Progenitor cell of endocrine pancreas (in vitro differentiated cells): ENCODE measurements around the gene ELN. TPM values are rescaled to one million over a fixed set of nuclear protein-coding genes. Genes with fewer than 3 reads are reported as not detected.

Experiments
- DNase-seq: peaks from one replicate; pipeline ENCODE4 v3.0.0; 2021; ENCODE audit warnings: low spot score; ENCODE audit not compliant: unreplicated experiment
- H3K27ac Mint-ChIP-seq: 2 replicates; pipeline ENCODE4 v1.8.0; 2021; ENCODE audit warnings: mild to moderate bottlenecking, moderate library complexity, mixed read lengths
- H3K27me3 Mint-ChIP-seq: 2 replicates; pipeline ENCODE4 v1.8.0; 2021; ENCODE audit warnings: mixed read lengths
- H3K36me3 Mint-ChIP-seq: 2 replicates; pipeline ENCODE4 v1.8.0; 2022; ENCODE audit warnings: mixed read lengths; ENCODE audit not compliant: insufficient read depth
- H3K4me1 Mint-ChIP-seq: 2 replicates; pipeline ENCODE4 v1.8.0; 2021; ENCODE audit warnings: low read depth, mixed read lengths
- H3K4me3 Mint-ChIP-seq: 2 replicates; pipeline ENCODE4 v1.8.0; 2021; ENCODE audit warnings: low read depth, mild to moderate bottlenecking, moderate library complexity, mixed read lengths
- H3K9me3 Mint-ChIP-seq: 2 replicates; pipeline ENCODE4 v1.8.0; 2021; ENCODE audit warnings: low read depth, mixed read lengths
- total RNA-seq: library from RNA; stranded (reverse); gene quantifications from 2 replicates; pipeline ENCODE4 v1.2.1, GENCODE V29; 2021
- TF ChIP-seq, protein P1 (sequence below): fragments of 200-600 bp; sonication (generic); IDR thresholded peaks from one replicate; pipeline ENCODE4 v1.5.0; 2021; ENCODE audit warnings: antibody characterized with exemption, mild to moderate bottlenecking; ENCODE audit not compliant: unreplicated experiment

ELN gene
- total RNA-seq, 1 donor from 2014 or later = 0.26 TPM

DNA sequence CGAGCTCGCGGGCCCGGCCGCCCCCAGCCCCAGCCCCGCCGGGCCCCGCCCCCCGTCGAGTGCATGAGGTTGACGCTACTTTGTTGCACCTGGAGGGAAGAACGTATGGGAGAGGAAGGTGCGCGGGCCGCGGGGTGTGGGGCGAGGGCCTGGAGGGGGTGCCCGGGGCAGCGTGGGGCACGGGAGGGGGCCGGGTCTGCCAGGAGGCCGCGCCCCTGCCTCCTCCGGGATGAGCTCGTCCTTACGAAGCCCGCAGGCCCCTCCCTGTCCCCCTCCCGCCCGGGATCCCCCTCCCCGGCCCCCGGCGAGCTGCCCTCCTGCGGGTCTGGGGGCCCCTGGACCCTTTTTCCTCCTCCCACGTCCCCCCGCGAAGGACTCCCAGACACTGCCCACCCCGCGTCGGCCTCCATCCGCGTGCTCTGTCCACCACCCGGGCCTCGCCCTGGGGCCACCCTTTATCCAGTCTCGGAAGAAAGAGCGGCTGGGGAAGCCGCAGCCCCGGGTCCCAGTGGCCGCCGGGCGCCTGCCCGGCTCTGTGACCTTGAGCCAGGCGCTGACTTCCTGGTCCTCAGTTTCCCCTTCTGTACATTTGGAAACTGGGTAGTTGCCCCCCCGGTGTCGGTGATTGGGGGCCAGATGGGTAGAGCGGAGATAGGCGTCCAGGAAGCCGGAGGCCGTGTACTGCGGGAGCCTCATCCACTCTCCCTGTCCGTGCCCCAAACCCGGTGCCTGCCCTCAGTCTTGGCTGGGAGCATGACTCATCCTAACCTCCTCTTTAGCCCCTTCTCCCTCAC lies 56.2 kb downstream of the ELN start:
- no peaks in the 10 kb centered on the region for H3K9me3 Mint-ChIP-seq
- peak overlapping the region; percentile 84 for H3K27ac Mint-ChIP-seq
- DNase-seq = no peak
- peaks cover 6% of the 10 kb centered on the region for H3K4me1 Mint-ChIP-seq
- H3K4me3 Mint-ChIP-seq = peak overlapping the region; percentile 82
- H3K36me3 Mint-ChIP-seq = peaks cover 16% of the 10 kb centered on the region
- TF ChIP-seq, protein P1, sequence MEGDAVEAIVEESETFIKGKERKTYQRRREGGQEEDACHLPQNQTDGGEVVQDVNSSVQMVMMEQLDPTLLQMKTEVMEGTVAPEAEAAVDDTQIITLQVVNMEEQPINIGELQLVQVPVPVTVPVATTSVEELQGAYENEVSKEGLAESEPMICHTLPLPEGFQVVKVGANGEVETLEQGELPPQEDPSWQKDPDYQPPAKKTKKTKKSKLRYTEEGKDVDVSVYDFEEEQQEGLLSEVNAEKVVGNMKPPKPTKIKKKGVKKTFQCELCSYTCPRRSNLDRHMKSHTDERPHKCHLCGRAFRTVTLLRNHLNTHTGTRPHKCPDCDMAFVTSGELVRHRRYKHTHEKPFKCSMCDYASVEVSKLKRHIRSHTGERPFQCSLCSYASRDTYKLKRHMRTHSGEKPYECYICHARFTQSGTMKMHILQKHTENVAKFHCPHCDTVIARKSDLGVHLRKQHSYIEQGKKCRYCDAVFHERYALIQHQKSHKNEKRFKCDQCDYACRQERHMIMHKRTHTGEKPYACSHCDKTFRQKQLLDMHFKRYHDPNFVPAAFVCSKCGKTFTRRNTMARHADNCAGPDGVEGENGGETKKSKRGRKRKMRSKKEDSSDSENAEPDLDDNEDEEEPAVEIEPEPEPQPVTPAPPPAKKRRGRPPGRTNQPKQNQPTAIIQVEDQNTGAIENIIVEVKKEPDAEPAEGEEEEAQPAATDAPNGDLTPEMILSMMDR = no peak
- H3K27me3 Mint-ChIP-seq = no peaks in the 10 kb centered on the region

DNA sequence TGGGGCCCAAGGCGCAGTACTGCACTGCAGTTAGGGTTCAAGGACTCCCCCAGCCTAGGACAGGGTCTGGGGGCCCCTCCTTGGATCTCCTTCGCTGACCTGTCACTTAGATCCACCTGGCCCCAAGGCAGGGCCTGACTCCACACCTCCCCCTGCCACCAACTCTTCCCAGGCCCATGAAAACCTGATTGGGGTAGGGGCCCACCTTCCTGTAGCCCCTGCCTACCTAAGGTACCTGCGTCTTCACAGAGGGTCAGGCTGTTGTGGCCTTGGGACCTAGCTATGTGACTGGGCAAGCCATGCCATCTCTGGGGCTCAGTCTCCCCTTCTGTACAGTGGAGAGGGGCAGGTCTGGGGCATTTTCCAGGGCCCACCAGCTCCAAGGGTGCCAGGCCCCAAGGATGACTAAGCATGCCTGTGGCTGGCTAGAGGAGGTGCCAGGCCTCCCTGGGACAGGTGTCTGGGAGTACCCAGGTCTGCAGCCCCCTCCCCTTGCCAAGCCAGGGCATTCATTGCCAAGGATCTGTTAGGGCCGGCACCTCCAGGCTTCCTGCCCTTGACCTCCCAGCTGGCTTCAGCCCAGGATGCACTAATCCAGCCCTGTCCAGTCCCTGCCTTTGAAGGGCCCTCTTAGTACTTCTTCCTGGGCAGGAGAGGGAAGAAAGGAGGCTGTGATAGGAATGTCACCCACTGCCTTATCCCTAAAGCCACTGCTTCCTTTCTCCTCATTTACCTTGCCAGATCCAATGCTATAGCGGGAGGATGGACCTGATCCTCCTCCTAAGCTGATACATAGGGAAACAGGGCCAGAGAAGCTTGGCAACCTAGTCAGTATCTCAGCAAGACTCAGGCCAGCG lies 57.0 kb downstream of the ELN start:
- peak overlapping the region; percentile 84 for H3K27ac Mint-ChIP-seq
- peak overlapping the region; percentile 82 for H3K4me3 Mint-ChIP-seq
- H3K27me3 Mint-ChIP-seq = no peaks in the 10 kb centered on the region
- H3K9me3 Mint-ChIP-seq = no peaks in the 10 kb centered on the region
- no peak for DNase-seq
- TF ChIP-seq, protein P1 = no peak
- H3K36me3 Mint-ChIP-seq = peaks cover 21% of the 10 kb centered on the region
- peaks cover 6% of the 10 kb centered on the region for H3K4me1 Mint-ChIP-seq

DNA sequence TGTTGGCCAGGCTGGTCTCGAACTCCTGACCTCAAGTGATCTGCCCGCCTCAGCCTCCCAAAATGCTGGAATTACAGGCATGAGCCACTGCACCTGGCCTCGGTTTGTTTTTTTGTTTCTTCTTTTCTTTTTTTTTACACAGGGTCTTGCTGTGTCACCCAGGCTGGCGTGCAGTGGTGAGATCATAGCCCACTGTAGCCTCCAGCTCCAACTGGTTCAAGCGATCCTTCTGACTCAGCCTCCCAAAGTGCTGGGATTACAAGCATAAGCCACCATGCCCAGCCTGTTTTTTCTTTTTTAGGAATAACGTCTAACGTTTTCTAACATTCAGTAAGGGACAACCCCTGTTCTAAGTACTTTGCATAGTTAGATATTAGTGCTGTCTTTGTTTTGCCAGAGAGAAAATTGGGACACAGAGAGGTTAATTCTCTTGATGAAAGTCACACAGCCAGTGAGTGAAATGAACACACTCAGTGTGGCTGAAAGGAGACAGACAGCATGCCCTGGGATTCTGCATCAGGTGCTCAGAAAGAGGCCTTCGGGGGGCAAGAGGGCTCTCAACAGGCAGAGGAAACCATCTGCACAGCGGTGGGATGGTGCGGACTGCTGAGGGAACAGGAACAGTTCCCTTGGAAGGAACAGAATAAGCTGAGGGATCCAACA lies 59.9 kb downstream of the ELN start:
- H3K36me3 Mint-ChIP-seq = peaks cover 21% of the 10 kb centered on the region
- TF ChIP-seq, protein P1 = no peak
- no peak for DNase-seq
- H3K4me3 Mint-ChIP-seq = no peak overlapping the region
- no peak overlapping the region for H3K27ac Mint-ChIP-seq
- H3K4me1 Mint-ChIP-seq = peaks cover 6% of the 10 kb centered on the region
- no peaks in the 10 kb centered on the region for H3K9me3 Mint-ChIP-seq
- no peaks in the 10 kb centered on the region for H3K27me3 Mint-ChIP-seq

DNA sequence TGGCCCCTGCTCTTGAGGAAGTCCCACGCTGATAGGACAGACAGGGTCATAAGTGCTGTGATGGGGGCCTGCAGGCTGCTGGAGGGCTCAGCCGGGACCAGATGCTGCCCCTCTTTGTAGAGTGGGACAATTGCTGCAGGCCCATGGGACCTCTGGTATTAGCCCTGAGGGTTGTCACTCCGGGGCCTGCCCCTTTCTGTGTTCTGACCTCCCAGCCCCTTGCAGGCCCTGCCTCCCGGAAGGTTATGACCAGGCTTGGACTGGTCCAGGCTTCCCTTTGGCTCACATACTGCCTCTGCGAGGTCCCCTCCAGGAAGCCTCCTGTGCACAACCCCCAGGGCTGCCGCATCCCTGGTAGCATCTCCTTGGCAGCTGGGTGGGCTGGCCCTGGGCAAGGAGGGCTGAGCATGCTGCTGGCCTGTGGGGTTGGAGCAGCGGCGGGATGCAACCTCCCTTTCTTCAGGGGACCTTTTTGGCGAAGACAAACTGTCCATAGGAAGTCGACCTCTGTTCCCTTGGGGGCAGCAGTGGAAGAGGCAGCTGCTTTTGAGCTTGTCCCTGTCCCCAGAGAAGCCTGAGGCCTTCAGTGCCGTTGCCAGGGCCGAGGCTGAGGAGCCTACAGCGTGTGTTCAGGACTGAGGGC lies 64.5 kb downstream of the ELN start:
- DNase-seq = no peak
- Mint-ChIP-seq H3K9me3 (no peaks in the 10 kb centered on the region), H3K4me1 (peaks cover 9% of the 10 kb centered on the region), H3K36me3 (peaks cover 13% of the 10 kb centered on the region), H3K27ac (no peak overlapping the region), H3K4me3 (no peak overlapping the region), H3K27me3 (no peaks in the 10 kb centered on the region)
- TF ChIP-seq, protein P1 = no peak
